PFSK-1 (cell line): ENCODE results near the gene IVD.

ENCODE experiments used
- FOXP2 ChIP-seq: optimal IDR thresholded peaks from 2 replicates; pipeline ENCODE3; 2011; ENCODE audit warnings: borderline replicate concordance, control low read depth, inconsistent platforms; ENCODE audit not compliant: insufficient read depth; ENCODE audit errors: extremely low read length, extremely low read depth
- POLR2AphosphoS5 ChIP-seq: IDR thresholded peaks from 2 replicates; pipeline ENCODE4 v1.6.1; 2012; ENCODE audit warnings: low read depth, mild to moderate bottlenecking, control low read depth, low read length, moderate library complexity
- REST ChIP-seq, 2 experiments: IDR thresholded peaks; 2 replicates each; pipeline versions ENCODE4 v1.6.1 to v1.8.0; 2011 to 2012; ENCODE audit warnings: low read depth in 2 of 2, low read length in 2 of 2, control low read depth in 1 of 2, inconsistent platforms in 1 of 2, mild to moderate bottlenecking in 1 of 2, moderate library complexity in 1 of 2; ENCODE audit not compliant: insufficient read depth in 1 of 2
- SIN3A ChIP-seq: IDR thresholded peaks from 2 replicates; pipeline ENCODE4 v1.6.1; 2012; ENCODE audit warnings: mild to moderate bottlenecking, low read length, moderate library complexity, borderline replicate concordance; ENCODE audit not compliant: insufficient read depth
- TAF1 ChIP-seq: IDR thresholded peaks from 2 replicates; pipeline ENCODE4 v1.6.1; 2012; ENCODE audit warnings: low read length, control low read depth, borderline replicate concordance; ENCODE audit not compliant: insufficient read depth

The IVD gene

GRCh38 chr15:40449275-40449674 is 43.7 kb downstream of the IVD start:
- TF ChIP-seq POLR2AphosphoS5 (no peak), FOXP2 (no peak), REST (IDR thresholded peaks at IDR 0.05; ENCODE audit: insufficient read depth in 1 of 2, low read depth in 2 of 2, low read length in 2 of 2) (no peak), SIN3A (no peak), TAF1 (no peak)

- TF ChIP-seq REST (IDR thresholded peaks at IDR 0.05; ENCODE audit: insufficient read depth in 1 of 2, low read depth in 2 of 2, low read length in 2 of 2): no peak
- no peak for TF ChIP-seq POLR2AphosphoS5
- no peak for TF ChIP-seq TAF1
- no peak for TF ChIP-seq FOXP2
- TF ChIP-seq SIN3A: no peak
Measured at GRCh38 chr15:40450047-40450446, 44.5 kb downstream of the IVD start.

- TF ChIP-seq REST (IDR thresholded peaks at IDR 0.05; ENCODE audit: insufficient read depth in 1 of 2, low read depth in 2 of 2, low read length in 2 of 2) (no peak), POLR2AphosphoS5 (no peak), SIN3A (no peak), TAF1 (no peak), FOXP2 (no peak)
Measured at GRCh38 chr15:40451527-40452158, 46.0 kb downstream of the IVD start.

GRCh38 chr15:40452296-40453090 is 46.9 kb downstream of the IVD start:
- TF ChIP-seq FOXP2: no peak
- no peak for TF ChIP-seq REST (IDR thresholded peaks at IDR 0.05; ENCODE audit: insufficient read depth in 1 of 2, low read depth in 2 of 2, low read length in 2 of 2)
- no peak for TF ChIP-seq TAF1
- TF ChIP-seq SIN3A: no peak
- no peak for TF ChIP-seq POLR2AphosphoS5
